Stomach (tissue), 9 donors: ENCODE data around the gene BRAF. TPM values are rescaled to one million over a fixed set of nuclear protein-coding genes. Genes with fewer than 3 reads are reported as not detected.

Source experiments
- DNase-seq, 2 donors: peaks; one replicate each; pipeline versions ENCODE4 v3.0.0 to v3.0.0-alpha.2; 2013 to 2019
- H3K27ac ChIP-seq, 5 donors: fragments of 200-600 bp in 4 of 5; sonication (generic) in 4 of 5; one replicate each; pipeline ENCODE4 v1.5.1; 2013 to 2019; ENCODE audit warnings: mild to moderate bottlenecking in 1 of 5, moderate library complexity in 1 of 5
- H3K27me3 ChIP-seq, 3 donors: fragments of 200-600 bp; sonication (generic); one replicate each; pipeline ENCODE4 v1.5.1; 2017 to 2019; ENCODE audit warnings: mixed run types in 1 of 3
- H3K36me3 ChIP-seq, 4 donors: fragments of 200-600 bp; sonication (generic); 1 replicate in 3 of 4; 2 replicates in 1 of 4; pipeline ENCODE4 v1.5.1; 2016 to 2019
- H3K4me1 ChIP-seq, 4 donors: fragments of 200-600 bp; sonication (generic); one replicate each; pipeline ENCODE4 v1.5.1; 2016 to 2019
- H3K4me3 ChIP-seq, 4 donors: fragments of 200-600 bp; sonication (generic) in 3 of 4; one replicate each; pipeline ENCODE4 v1.5.1; 2016 to 2019; ENCODE audit warnings: mild to moderate bottlenecking in 1 of 4
- H3K9me3 ChIP-seq, 4 donors: fragments of 200-600 bp; sonication (generic); one replicate each; pipeline ENCODE4 v1.5.1; 2016 to 2019
- CTCF ChIP-seq, 7 experiments: fragments of 450-650 bp in 4 of 7; fragments of 200-600 bp in 3 of 7; sonication (generic) in 3 of 7; IDR thresholded peaks; one replicate each; pipeline ENCODE4 v1.5.1; 2016 to 2019; ENCODE audit warnings: antibody characterized with exemption in 7 of 7, control low read depth in 2 of 7, mild to moderate bottlenecking in 1 of 7
- EP300 ChIP-seq: sonication (generic); formaldehyde crosslinking; IDR thresholded peaks from one replicate; pipeline ENCODE4 v1.6.1; 2017; ENCODE audit warnings: antibody characterized with exemption
- POLR2A ChIP-seq, 4 donors: fragments of 450-650 bp; IDR thresholded peaks; one replicate each; pipeline ENCODE4 v1.6.1; 2016; ENCODE audit warnings: antibody characterized with exemption in 4 of 4, control low read depth in 2 of 4, mild to moderate bottlenecking in 1 of 4, moderate library complexity in 1 of 4
- POLR2AphosphoS5 ChIP-seq, 3 donors: sonication (generic); formaldehyde crosslinking; IDR thresholded peaks; one replicate each; pipeline ENCODE4 v1.6.1; 2016; ENCODE audit warnings: antibody characterized with exemption in 3 of 3
- WGBS, 5 donors: extraction: QIAGEN DNeasy Blood & Tissue Kit in 3 of 5; methylation state at CpG; one replicate each; pipeline versions ENCODE4 v1.1.5 to v1.1.7; 2013 to 2018; 5-methylcytosine and 5-hydroxymethylcytosine counted together
- intact Hi-C: fragments of 100-400 bp; cut with DNase I; formaldehyde crosslinking; loops from one replicate; pipeline ENCODE4 v1.15.1; 2023; ENCODE audit warnings: low total_unique reads
- polyA plus RNA-seq, 3 donors: library from polyadenylated mRNA; stranded (reverse); fragments of 200-250 nt; gene quantifications; one replicate each; pipeline ENCODE4 v1.2.3, GENCODE V29; 2013
- total RNA-seq, 5 donors: library from RNA; depleted of rRNA; stranded (reverse); fragments of >200 nt; gene quantifications; one replicate each; pipeline versions ENCODE4 v1.1.0 to v1.2.3, GENCODE V29; 2014 to 2016
- donor health status: healthy with polysubstance abuse.
- donor health status: Bipolar disorder and iron deficiency.
- donor health status: healthy.

BRAF gene
- total and polyA plus RNA-seq, 8 donors, result 3.9 to 105 (median 33.3) TPM

- 75 to 89% (median 85%) methylated on average over 4 of the region's 4 CpGs for WGBS, 5 donors
- Histone ChIP-seq H3K27me3 (no peaks in the 10 kb centered on the region), H3K27ac (peak overlapping the region in 2 of 5 donors; percentile 3 to 34), H3K4me1 (peaks cover 25 to 38% (median 32%) of the 10 kb centered on the region in 4 donors), H3K36me3 (peaks cover 8 to 39% (median 31%) of the 10 kb centered on the region in 4 donors), H3K9me3 (no peaks in the 10 kb centered on the region), H3K4me3 (no peak overlapping the region)
- DNase-seq, result no peak
- TF ChIP-seq EP300 (no peak), POLR2A (IDR thresholded peaks at IDR 0.05) (no peak), POLR2AphosphoS5 (IDR thresholded peaks at IDR 0.05) (no peak), CTCF (IDR thresholded peaks at IDR 0.05) (no peak)
- intact Hi-C loops, result no loop called here
Observed at GRCh38 chr7:140675726-140676125, 249.0 kb downstream of the BRAF start.

GRCh38 chr7:140674899-140675701 lies 249.6 kb downstream of the BRAF start:
- DNase-seq, result peak in 1 of 2 donors; percentile 73
- no peak for TF ChIP-seq CTCF (IDR thresholded peaks at IDR 0.05)
- no peak for TF ChIP-seq EP300
- no peak for TF ChIP-seq POLR2AphosphoS5 (IDR thresholded peaks at IDR 0.05)
- TF ChIP-seq POLR2A (IDR thresholded peaks at IDR 0.05), result no peak
- Histone ChIP-seq H3K27ac (peak overlapping the region in 2 of 5 donors; percentile 3 to 34), H3K4me3 (no peak overlapping the region), H3K9me3 (no peaks in the 10 kb centered on the region), H3K36me3 (peaks cover 5 to 32% (median 25%) of the 10 kb centered on the region in 4 donors), H3K27me3 (no peaks in the 10 kb centered on the region), H3K4me1 (peaks cover 25 to 38% (median 32%) of the 10 kb centered on the region in 4 donors)
- intact Hi-C loops, result no loop called here
- WGBS, 5 donors, result 62 to 64% (median 63%) methylated on average over 8 of the region's 8 CpGs

- Histone ChIP-seq H3K4me3 (peak overlapping the region in 2 of 4 donors; percentile 74 to 85), H3K27me3 (no peaks in the 10 kb centered on the region), H3K36me3 (peaks cover 5 to 25% (median 18%) of the 10 kb centered on the region in 4 donors), H3K9me3 (no peaks in the 10 kb centered on the region), H3K27ac (peak overlapping the region in 4 of 5 donors; percentile 34 to 94 (median 89)), H3K4me1 (peaks cover 25 to 38% (median 32%) of the 10 kb centered on the region in 4 donors)
- TF ChIP-seq POLR2A (IDR thresholded peaks at IDR 0.05) (peak in 1 of 4 donors; percentile 6), EP300 (no peak)
- intact Hi-C loops, result no loop called here
- 40 to 62% (median 46%) methylated on average over 5 of the region's 5 CpGs for WGBS, 5 donors
- DNase-seq, result peak in 1 of 2 donors; percentile 63
Observed at GRCh38 chr7:140674356-140674800, 250.4 kb downstream of the BRAF start.

GRCh38 chr7:140673774-140674155 lies 251.0 kb downstream of the BRAF start:
- intact Hi-C loops, result no loop called here
- Histone ChIP-seq H3K36me3 (peaks cover 0 to 19% (median 12%) of the 10 kb centered on the region in 4 donors), H3K9me3 (no peaks in the 10 kb centered on the region), H3K4me1 (peaks cover 25 to 38% (median 32%) of the 10 kb centered on the region in 4 donors), H3K27me3 (no peaks in the 10 kb centered on the region), H3K4me3 (peak overlapping the region; percentile 71 to 85 (median 75)), H3K27ac (peak overlapping the region; percentile 27 to 94 (median 90))
- DNase-seq, result peak in 1 of 2 donors; percentile 41
- 19 to 29% (median 22%) methylated on average over 9 to 18 of the region's 18 CpGs for WGBS, 5 donors
- TF ChIP-seq CTCF (IDR thresholded peaks at IDR 0.05) (no peak), EP300 (no peak), POLR2AphosphoS5 (IDR thresholded peaks at IDR 0.05) (no peak), POLR2A (IDR thresholded peaks at IDR 0.05) (no peak)
